ENCODE results near the gene CDH12.
"Not testable (repeated sequence)": the region's sequence is repeated elsewhere in the genome, so short reads cannot be mapped to it uniquely, and the experiment has no call there.

Gene CDH12

GRCh38 chr5:22431840-22432239 lies 421.3 kb downstream of the CDH12 start:
- DNase-seq: no peak

GRCh38 chr5:22431406-22431805 lies 421.7 kb downstream of the CDH12 start:
- no peak for DNase-seq

- DNase-seq: no peak
Measured at GRCh38 chr5:22411554-22412349, 441.4 kb downstream of the CDH12 start.

- DNase-seq: no peak
Measured at GRCh38 chr5:22391956-22392355, 461.2 kb downstream of the CDH12 start.

- DNase-seq: no peak
Measured at GRCh38 chr5:22390888-22391287, 462.3 kb downstream of the CDH12 start.

- DNase-seq: no peak
Measured at GRCh38 chr5:22372826-22373660, 480.1 kb downstream of the CDH12 start.

GRCh38 chr5:22372376-22372775 lies 480.8 kb downstream of the CDH12 start:
- peak; percentile 51 for DNase-seq

GRCh38 chr5:22354956-22355355 lies 498.2 kb downstream of the CDH12 start:
- DNase-seq: no peak

- DNase-seq: no peak
Measured at GRCh38 chr5:22352493-22352892, 500.7 kb downstream of the CDH12 start.

- no peak for DNase-seq
Measured at GRCh38 chr5:22351178-22351577, 502.0 kb downstream of the CDH12 start.

GRCh38 chr5:22348027-22348426 lies 505.1 kb downstream of the CDH12 start:
- DNase-seq: no peak

- no peak for DNase-seq
Measured at GRCh38 chr5:22344000-22344399, 509.1 kb downstream of the CDH12 start.

- DNase-seq: no peak
Measured at GRCh38 chr5:22341406-22341805, 511.7 kb downstream of the CDH12 start.

- not testable (repeated sequence) for DNase-seq
Measured at GRCh38 chr5:22332949-22333348, 520.2 kb downstream of the CDH12 start.

GRCh38 chr5:22329683-22330082 lies 523.5 kb downstream of the CDH12 start:
- no peak for DNase-seq

- no peak for DNase-seq
Measured at GRCh38 chr5:22319798-22320197, 533.3 kb downstream of the CDH12 start.

GRCh38 chr5:22316294-22316693 lies 536.9 kb downstream of the CDH12 start:
- no peak for DNase-seq

- not testable (repeated sequence) for DNase-seq
Measured at GRCh38 chr5:22315052-22315451, 538.1 kb downstream of the CDH12 start.

- DNase-seq: no peak
Measured at GRCh38 chr5:22314548-22314947, 538.6 kb downstream of the CDH12 start.

GRCh38 chr5:22306011-22306410 lies 547.1 kb downstream of the CDH12 start:
- no peak for DNase-seq

- DNase-seq: no peak
Measured at GRCh38 chr5:22295832-22296231, 557.3 kb downstream of the CDH12 start.

- no peak for DNase-seq
Measured at GRCh38 chr5:22293147-22293546, 560.0 kb downstream of the CDH12 start.

GRCh38 chr5:22278164-22278563 lies 575.0 kb downstream of the CDH12 start:
- DNase-seq: no peak

- no peak for DNase-seq
Measured at GRCh38 chr5:22277006-22277405, 576.1 kb downstream of the CDH12 start.

Data from fibroblast of skin of abdomen (primary cell).